ENCODE data around the gene DENR.

DNA sequence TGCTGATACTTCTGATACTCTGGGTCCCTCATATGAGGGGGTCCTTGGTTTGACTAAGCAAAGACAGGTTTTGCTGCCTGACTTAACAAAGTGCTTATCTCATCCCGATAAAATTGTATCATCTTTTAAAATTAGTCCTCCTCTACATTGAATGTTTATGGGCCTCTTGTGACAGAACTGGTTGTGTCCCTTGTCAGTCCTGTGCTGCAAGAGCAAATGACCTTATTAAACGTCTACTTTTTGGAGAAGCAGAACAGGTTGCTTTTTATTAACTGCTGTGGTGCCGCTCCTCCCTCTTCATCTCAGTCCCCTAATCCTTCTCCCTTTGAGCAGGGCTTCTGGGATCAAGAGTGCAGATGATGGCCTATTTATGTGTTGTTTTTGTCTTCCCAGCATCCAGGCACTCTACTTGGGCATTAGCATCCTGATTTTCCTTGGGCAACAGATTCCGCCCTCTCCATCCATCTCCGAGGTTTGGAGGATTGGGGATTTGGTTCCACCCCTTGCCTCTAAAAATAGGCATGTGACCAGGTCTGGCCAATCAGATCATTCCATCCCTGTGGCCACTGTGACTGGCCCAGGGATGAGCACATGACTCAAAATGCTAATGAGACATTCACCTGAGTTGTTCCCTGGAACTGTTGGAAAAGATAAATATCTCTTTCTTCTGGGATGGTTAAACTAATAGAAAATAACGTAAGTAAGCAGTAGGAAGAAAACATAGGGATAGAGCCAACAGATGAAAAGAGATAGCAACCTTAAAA lies 2.9 kb upstream of the DENR start:
- TF ChIP-seq, protein P1, sequence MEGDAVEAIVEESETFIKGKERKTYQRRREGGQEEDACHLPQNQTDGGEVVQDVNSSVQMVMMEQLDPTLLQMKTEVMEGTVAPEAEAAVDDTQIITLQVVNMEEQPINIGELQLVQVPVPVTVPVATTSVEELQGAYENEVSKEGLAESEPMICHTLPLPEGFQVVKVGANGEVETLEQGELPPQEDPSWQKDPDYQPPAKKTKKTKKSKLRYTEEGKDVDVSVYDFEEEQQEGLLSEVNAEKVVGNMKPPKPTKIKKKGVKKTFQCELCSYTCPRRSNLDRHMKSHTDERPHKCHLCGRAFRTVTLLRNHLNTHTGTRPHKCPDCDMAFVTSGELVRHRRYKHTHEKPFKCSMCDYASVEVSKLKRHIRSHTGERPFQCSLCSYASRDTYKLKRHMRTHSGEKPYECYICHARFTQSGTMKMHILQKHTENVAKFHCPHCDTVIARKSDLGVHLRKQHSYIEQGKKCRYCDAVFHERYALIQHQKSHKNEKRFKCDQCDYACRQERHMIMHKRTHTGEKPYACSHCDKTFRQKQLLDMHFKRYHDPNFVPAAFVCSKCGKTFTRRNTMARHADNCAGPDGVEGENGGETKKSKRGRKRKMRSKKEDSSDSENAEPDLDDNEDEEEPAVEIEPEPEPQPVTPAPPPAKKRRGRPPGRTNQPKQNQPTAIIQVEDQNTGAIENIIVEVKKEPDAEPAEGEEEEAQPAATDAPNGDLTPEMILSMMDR (conservative IDR thresholded peaks at IDR 0.05; ENCODE audit: low read length): no peak
- no peak for TF ChIP-seq EZH2phosphoT487 (IDR thresholded peaks at IDR 0.05; ENCODE audit: borderline replicate concordance, low read depth, low read length)

Measured in OCI-LY7 (cell line).